HEK293 (cell line): Measurements from ENCODE around the gene FUBP1.

Experiments used
- CTCF ChIP-seq: fragments of 450-650 bp; formaldehyde crosslinking; IDR thresholded peaks from 2 replicates; pipeline ENCODE4 v1.5.1; 2016; ENCODE audit warnings: missing biosample characterization, missing genetic modification characterization
- MEIS1 ChIP-seq: sonication (generic); formaldehyde crosslinking; IDR thresholded peaks from 2 replicates; pipeline ENCODE4 v1.8.1; 2022; ENCODE audit warnings: missing genetic modification reagents, mild to moderate bottlenecking, borderline replicate concordance
- REST ChIP-seq: fragments of 450-650 bp; formaldehyde crosslinking; IDR thresholded peaks from 2 replicates; pipeline ENCODE4 v1.5.1; 2016; ENCODE audit warnings: missing biosample characterization, missing genetic modification characterization
- SETDB1 ChIP-seq: IDR thresholded peaks from one replicate; pipeline ENCODE4 v1.6.1; 2017; ENCODE audit warnings: mild to moderate bottlenecking, low read length, moderate library complexity, mixed read lengths; ENCODE audit not compliant: insufficient read length
- ZBTB8A ChIP-seq: fragments of 450-650 bp; formaldehyde crosslinking; IDR thresholded peaks from 2 replicates; pipeline ENCODE4 v1.5.1; 2016; ENCODE audit warnings: missing biosample characterization, missing genetic modification characterization
- ZIC2 ChIP-seq: fragments of 450-650 bp; formaldehyde crosslinking; IDR thresholded peaks from 2 replicates; pipeline ENCODE4 v1.5.1; 2016; ENCODE audit warnings: missing biosample characterization, missing genetic modification characterization
- ZNF544 ChIP-seq: fragments of 450-650 bp; formaldehyde crosslinking; IDR thresholded peaks from 2 replicates; pipeline ENCODE4 v1.5.0; 2017; ENCODE audit warnings: missing biosample characterization, missing genetic modification characterization
- ZNF785 ChIP-seq: fragments of 450-650 bp; formaldehyde crosslinking; IDR thresholded peaks from 2 replicates; pipeline ENCODE4 v1.5.1; 2016; ENCODE audit warnings: missing biosample characterization, missing genetic modification characterization
- ZSCAN4 ChIP-seq: fragments of 450-650 bp; formaldehyde crosslinking; IDR thresholded peaks from 2 replicates; pipeline ENCODE4 v1.5.1; 2017; ENCODE audit warnings: missing biosample characterization, missing genetic modification characterization

- TF ChIP-seq SETDB1 (no peak), ZIC2 (tag by site-specific recombination) (no peak), ZNF544 (tag by site-specific recombination) (no peak), REST (no peak), ZNF785 (no peak), ZBTB8A (tag by site-specific recombination) (no peak), MEIS1 (CRISPR knock-in tag) (no peak), CTCF (tag by site-specific recombination) (no peak), ZSCAN4 (tag by site-specific recombination) (no peak)
Measured at GRCh38 chr1:77975907-77976306, 3.0 kb downstream of the FUBP1 start.
